SHP77 treated with DMSO at 0.1 percent for 48 hours (cell line): ENCODE measurements around the gene EXOC4.
"Not testable (repeated sequence)": the region's sequence is repeated elsewhere in the genome, so short reads cannot be mapped to it uniquely, and the experiment has no call there.

Experiments used
- DNase-seq: peaks from one replicate; lab custom pipeline; 2025; lab: John Stamatoyannopoulos, UW

The EXOC4 gene

GRCh38 chr7:133625046-133625445 is 372.2 kb downstream of the EXOC4 start:
- DNase-seq: no peak

- no peak for DNase-seq
Observed at GRCh38 chr7:133629701-133630100, 376.8 kb downstream of the EXOC4 start.

GRCh38 chr7:133633055-133633454 is 380.2 kb downstream of the EXOC4 start:
- no peak for DNase-seq

- no peak for DNase-seq
Observed at GRCh38 chr7:133635541-133635940, 382.7 kb downstream of the EXOC4 start.

- no peak for DNase-seq
Observed at GRCh38 chr7:133638857-133639256, 386.0 kb downstream of the EXOC4 start.

- no peak for DNase-seq
Observed at GRCh38 chr7:133641436-133641835, 388.6 kb downstream of the EXOC4 start.

- no peak for DNase-seq
Observed at GRCh38 chr7:133642907-133643306, 390.0 kb downstream of the EXOC4 start.

GRCh38 chr7:133643652-133644051 is 390.8 kb downstream of the EXOC4 start:
- DNase-seq: not testable (repeated sequence)

- DNase-seq: no peak
Observed at GRCh38 chr7:133645884-133646391, 393.1 kb downstream of the EXOC4 start.

- no peak for DNase-seq
Observed at GRCh38 chr7:133646472-133647315, 393.8 kb downstream of the EXOC4 start.

GRCh38 chr7:133649593-133649992 is 396.7 kb downstream of the EXOC4 start:
- no peak for DNase-seq

GRCh38 chr7:133650069-133650468 is 397.2 kb downstream of the EXOC4 start:
- DNase-seq: no peak

- DNase-seq: no peak
Observed at GRCh38 chr7:133650487-133651300, 397.8 kb downstream of the EXOC4 start.

- DNase-seq: no peak
Observed at GRCh38 chr7:133652547-133652946, 399.7 kb downstream of the EXOC4 start.

GRCh38 chr7:133654547-133654946 is 401.7 kb downstream of the EXOC4 start:
- DNase-seq: no peak

GRCh38 chr7:133662276-133662675 is 409.4 kb downstream of the EXOC4 start:
- DNase-seq: no peak

GRCh38 chr7:133662830-133663229 is 410.0 kb downstream of the EXOC4 start:
- DNase-seq: no peak

- no peak for DNase-seq
Observed at GRCh38 chr7:133664528-133664927, 411.6 kb downstream of the EXOC4 start.

GRCh38 chr7:133668296-133669060 is 415.6 kb downstream of the EXOC4 start:
- DNase-seq: no peak

GRCh38 chr7:133669061-133669455 is 416.2 kb downstream of the EXOC4 start:
- DNase-seq: no peak

- DNase-seq: no peak
Observed at GRCh38 chr7:133670250-133670649, 417.4 kb downstream of the EXOC4 start.

GRCh38 chr7:133672866-133673265 is 420.0 kb downstream of the EXOC4 start:
- DNase-seq: no peak
